ENCODE data around the gene SLC38A6.

DNA sequence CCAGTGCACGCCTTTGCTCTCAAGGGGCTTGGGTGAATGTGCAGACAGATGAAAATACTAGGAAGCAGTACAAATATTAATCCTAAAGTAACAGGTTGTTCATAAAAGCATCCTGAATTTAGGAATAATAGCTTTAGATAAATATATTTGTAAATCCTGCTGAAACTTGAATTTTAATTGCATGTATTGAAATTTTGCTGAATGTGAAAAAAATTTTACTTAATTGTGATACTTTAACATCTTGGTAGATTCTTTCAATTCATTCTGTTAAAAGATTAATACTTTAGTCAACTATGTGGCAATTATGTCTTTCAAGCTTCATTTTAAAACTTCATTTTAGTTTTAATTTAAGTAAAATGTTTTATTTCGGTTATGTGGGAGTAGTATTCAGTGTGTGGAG lies 5.5 kb downstream of the SLC38A6 start:
- TF ChIP-seq CTCF (IDR thresholded peaks at IDR 0.05) (no peak), TCF7L2 (IDR thresholded peaks at IDR 0.05; ENCODE audit: low read depth, low read length) (no peak), POLR2AphosphoS5 (IDR thresholded peaks at IDR 0.05; ENCODE audit: low read depth, low read length) (no peak)
- TF ChIP-seq, protein P1, sequence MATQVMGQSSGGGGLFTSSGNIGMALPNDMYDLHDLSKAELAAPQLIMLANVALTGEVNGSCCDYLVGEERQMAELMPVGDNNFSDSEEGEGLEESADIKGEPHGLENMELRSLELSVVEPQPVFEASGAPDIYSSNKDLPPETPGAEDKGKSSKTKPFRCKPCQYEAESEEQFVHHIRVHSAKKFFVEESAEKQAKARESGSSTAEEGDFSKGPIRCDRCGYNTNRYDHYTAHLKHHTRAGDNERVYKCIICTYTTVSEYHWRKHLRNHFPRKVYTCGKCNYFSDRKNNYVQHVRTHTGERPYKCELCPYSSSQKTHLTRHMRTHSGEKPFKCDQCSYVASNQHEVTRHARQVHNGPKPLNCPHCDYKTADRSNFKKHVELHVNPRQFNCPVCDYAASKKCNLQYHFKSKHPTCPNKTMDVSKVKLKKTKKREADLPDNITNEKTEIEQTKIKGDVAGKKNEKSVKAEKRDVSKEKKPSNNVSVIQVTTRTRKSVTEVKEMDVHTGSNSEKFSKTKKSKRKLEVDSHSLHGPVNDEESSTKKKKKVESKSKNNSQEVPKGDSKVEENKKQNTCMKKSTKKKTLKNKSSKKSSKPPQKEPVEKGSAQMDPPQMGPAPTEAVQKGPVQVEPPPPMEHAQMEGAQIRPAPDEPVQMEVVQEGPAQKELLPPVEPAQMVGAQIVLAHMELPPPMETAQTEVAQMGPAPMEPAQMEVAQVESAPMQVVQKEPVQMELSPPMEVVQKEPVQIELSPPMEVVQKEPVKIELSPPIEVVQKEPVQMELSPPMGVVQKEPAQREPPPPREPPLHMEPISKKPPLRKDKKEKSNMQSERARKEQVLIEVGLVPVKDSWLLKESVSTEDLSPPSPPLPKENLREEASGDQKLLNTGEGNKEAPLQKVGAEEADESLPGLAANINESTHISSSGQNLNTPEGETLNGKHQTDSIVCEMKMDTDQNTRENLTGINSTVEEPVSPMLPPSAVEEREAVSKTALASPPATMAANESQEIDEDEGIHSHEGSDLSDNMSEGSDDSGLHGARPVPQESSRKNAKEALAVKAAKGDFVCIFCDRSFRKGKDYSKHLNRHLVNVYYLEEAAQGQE (IDR thresholded peaks at IDR 0.05; ENCODE audit: insufficient read depth in 1 of 2, low read depth in 2 of 2, low read length in 1 of 2) = no peak

Measured in Panc1 (cell line).